Loucy (cell line): ENCODE measurements around the gene ADD1.

Experiments used
- H2AFZ ChIP-seq: fragments of 200-600 bp; sonication (generic); 2 replicates; pipeline ENCODE4 v1.6.0; 2016; ENCODE audit warnings: antibody characterized with exemption, mild to moderate bottlenecking, low read length, moderate library complexity
- H3F3A ChIP-seq: fragments of 200-600 bp; 2 replicates; pipeline ENCODE4 v1.6.0; 2016; ENCODE audit warnings: antibody characterized with exemption, low read depth, mild to moderate bottlenecking
- H3K27me3 ChIP-seq: fragments of 200-600 bp; sonication (generic); 2 replicates; pipeline ENCODE4 v1.6.1; 2014; ENCODE audit warnings: low read length, mild to moderate bottlenecking; ENCODE audit not compliant: insufficient read depth, poor library complexity, severe bottlenecking
- H3K36me3 ChIP-seq: fragments of 200-600 bp; sonication (generic); 2 replicates; pipeline ENCODE4 v1.6.1; 2016; ENCODE audit warnings: low read length; ENCODE audit not compliant: insufficient read depth
- H3K4me1 ChIP-seq: fragments of 200-600 bp; sonication (generic); 2 replicates; pipeline ENCODE4 v1.5.1; 2014; ENCODE audit warnings: low read length, mild to moderate bottlenecking; ENCODE audit not compliant: insufficient read depth, poor library complexity, severe bottlenecking
- H3K4me2 ChIP-seq: fragments of 200-600 bp; sonication (generic); 2 replicates; pipeline ENCODE4 v1.6.0; 2014; ENCODE audit warnings: antibody characterized with exemption, low read length, low read depth, mild to moderate bottlenecking; ENCODE audit not compliant: poor library complexity, severe bottlenecking
- H3K4me3 ChIP-seq: fragments of 200-600 bp; sonication (generic); 2 replicates; pipeline ENCODE4 v1.5.1; 2014; ENCODE audit warnings: low read length, mild to moderate bottlenecking, mixed read lengths; ENCODE audit not compliant: poor library complexity, severe bottlenecking
- H3K79me2 ChIP-seq: fragments of 200-600 bp; sonication (generic); 2 replicates; pipeline ENCODE4 v1.6.1; 2014; ENCODE audit warnings: low read length; ENCODE audit not compliant: insufficient read depth
- H3K9ac ChIP-seq: fragments of 200-600 bp; sonication (generic); 2 replicates; pipeline ENCODE4 v1.6.0; 2014; ENCODE audit warnings: mild to moderate bottlenecking, low read depth, low read length, moderate library complexity; ENCODE audit not compliant: poor library complexity, severe bottlenecking
- H3K9me2 ChIP-seq: fragments of 200-600 bp; sonication (generic); replicated peaks from 2 replicates; pipeline ENCODE4 v1.6.1; 2016; ENCODE audit warnings: low read depth, low read length, mixed read lengths
- H3K9me3 ChIP-seq: fragments of 200-600 bp; sonication (generic); 2 replicates; pipeline ENCODE4 v1.6.1; 2014; ENCODE audit warnings: mild to moderate bottlenecking, antibody characterized with exemption, low read length, low read depth; ENCODE audit not compliant: insufficient read depth
- H4K20me1 ChIP-seq: fragments of 200-600 bp; sonication (generic); 2 replicates; pipeline ENCODE4 v1.6.0; 2014; ENCODE audit warnings: antibody characterized with exemption, low read length, mild to moderate bottlenecking; ENCODE audit not compliant: insufficient read depth, poor library complexity, severe bottlenecking
- CTCF ChIP-seq: fragments of 200-600 bp; sonication (generic); conservative IDR thresholded peaks from 2 replicates; pipeline ENCODE4 v1.5.1; 2014; ENCODE audit warnings: mild to moderate bottlenecking, antibody characterized with exemption, low read length
- EZH2phosphoT487 ChIP-seq: fragments of 200-600 bp; IDR thresholded peaks from 2 replicates; pipeline ENCODE4 v1.6.1; 2018; ENCODE audit warnings: antibody characterized with exemption, mild to moderate bottlenecking, moderate library complexity, borderline replicate concordance

Gene ADD1

GRCh38 chr4:2812612-2813354, 30.9 kb upstream of the ADD1 start:
- H3K9me3 ChIP-seq, result no peaks in the 10 kb centered on the region
- H3K36me3 ChIP-seq, result no peaks in the 10 kb centered on the region
- H3K4me1 ChIP-seq, result peaks cover 67% of the 10 kb centered on the region
- peak overlapping the region; percentile 94 for H3K9ac ChIP-seq
- H3K4me3 ChIP-seq, result peak overlapping the region; percentile 86
- peaks cover 34% of the 10 kb centered on the region for H4K20me1 ChIP-seq
- H3K4me2 ChIP-seq, result peak overlapping the region; percentile 81
- H3K9me2 ChIP-seq, result no peaks in the 10 kb centered on the region
- no peaks in the 10 kb centered on the region for H3K27me3 ChIP-seq
- TF ChIP-seq CTCF, result no peak
- H3F3A ChIP-seq, result peaks cover 4% of the 10 kb centered on the region; the same call in 1 of the 2 replicates
- H3K79me2 ChIP-seq, result peaks cover 57% of the 10 kb centered on the region
- H2AFZ ChIP-seq, result no peak overlapping the region

- peak overlapping the region; percentile 94 for H3K9ac ChIP-seq
- H3K27me3 ChIP-seq, result no peaks in the 10 kb centered on the region
- H3K36me3 ChIP-seq, result no peaks in the 10 kb centered on the region
- H3K9me3 ChIP-seq, result no peaks in the 10 kb centered on the region
- no peak for TF ChIP-seq CTCF
- no peak for TF ChIP-seq EZH2phosphoT487
- peaks cover 65% of the 10 kb centered on the region for H3K79me2 ChIP-seq
- peaks cover 4% of the 10 kb centered on the region; the same call in 1 of the 2 replicates for H3F3A ChIP-seq
- no peak overlapping the region for H2AFZ ChIP-seq
- H3K4me3 ChIP-seq, result peak overlapping the region; percentile 86
- peaks cover 71% of the 10 kb centered on the region for H3K4me1 ChIP-seq
- no peaks in the 10 kb centered on the region for H3K9me2 ChIP-seq
- H3K4me2 ChIP-seq, result peak overlapping the region; percentile 81
- peaks cover 41% of the 10 kb centered on the region for H4K20me1 ChIP-seq
Observed at GRCh38 chr4:2813446-2814405, 29.9 kb upstream of the ADD1 start.

GRCh38 chr4:2814627-2815270, 28.9 kb upstream of the ADD1 start:
- H4K20me1 ChIP-seq, result peaks cover 51% of the 10 kb centered on the region
- no peaks in the 10 kb centered on the region for H3K36me3 ChIP-seq
- peak overlapping the region; percentile 81 for H3K4me2 ChIP-seq

More at GRCh38 chr4:2814627-2815270, 28.9 kb upstream of the ADD1 start:
- H3K9me2 ChIP-seq, result no peaks in the 10 kb centered on the region
- no peaks in the 10 kb centered on the region for H3K9me3 ChIP-seq
- peaks cover 78% of the 10 kb centered on the region for H3K4me1 ChIP-seq
- peaks cover 75% of the 10 kb centered on the region for H3K79me2 ChIP-seq
- peaks cover 4% of the 10 kb centered on the region; the same call in 1 of the 2 replicates for H3F3A ChIP-seq
- peak overlapping the region; percentile 94 for H3K9ac ChIP-seq
- H2AFZ ChIP-seq, result no peak overlapping the region
- TF ChIP-seq CTCF (no peak), EZH2phosphoT487 (no peak)
- H3K27me3 ChIP-seq, result no peaks in the 10 kb centered on the region
- H3K4me3 ChIP-seq, result peak overlapping the region; percentile 86
